WERI-Rb-1 (cell line): ENCODE measurements around the gene ACSBG1.

Experiments
- DNase-seq: peaks from one replicate; pipeline ENCODE4 v3.0.0-alpha.2; 2020
- H3K27ac ChIP-seq: fragments of 250-450 bp; sonication (Bioruptor Pico); 2 replicates; pipeline ENCODE4 v1.5.1; 2020; ENCODE audit warnings: mild to moderate bottlenecking, moderate library complexity
- H3K27me3 ChIP-seq: fragments of 250-450 bp; sonication (Bioruptor Pico); 2 replicates; pipeline ENCODE4 v1.5.1; 2021; ENCODE audit warnings: mild to moderate bottlenecking, low read depth, moderate library complexity; ENCODE audit not compliant: insufficient read depth, severe bottlenecking
- H3K36me3 ChIP-seq: fragments of 250-450 bp; sonication (Bioruptor Pico); 2 replicates; pipeline ENCODE4 v1.5.1; 2020; ENCODE audit warnings: mild to moderate bottlenecking, moderate library complexity
- H3K4me3 ChIP-seq: 2 replicates; pipeline ENCODE4 v1.5.1; 2011; ENCODE audit warnings: low read depth, mild to moderate bottlenecking, control low read depth, low read length
- H3K9me3 ChIP-seq: fragments of 250-450 bp; sonication (Bioruptor Pico); 2 replicates; pipeline ENCODE4 v1.5.1; 2021; ENCODE audit warnings: mild to moderate bottlenecking, moderate library complexity; ENCODE audit not compliant: severe bottlenecking
- CTCF ChIP-seq: IDR thresholded peaks from 2 replicates; pipeline ENCODE4 v1.5.1; 2011; ENCODE audit warnings: low read depth, mild to moderate bottlenecking, control low read depth, inconsistent platforms, low read length

Gene ACSBG1

GRCh38 chr15:78209646-78210348, 24.6 kb downstream of the ACSBG1 start:
- no peak for DNase-seq
- no peak overlapping the region for H3K4me3 ChIP-seq
- no peaks in the 10 kb centered on the region for H3K27me3 ChIP-seq
- H3K27ac ChIP-seq = no peak overlapping the region
- H3K9me3 ChIP-seq = no peaks in the 10 kb centered on the region
- no peaks in the 10 kb centered on the region for H3K36me3 ChIP-seq
- no peak for TF ChIP-seq CTCF

GRCh38 chr15:78208887-78209645, 25.3 kb downstream of the ACSBG1 start:
- DNase-seq = no peak
- H3K9me3 ChIP-seq = no peaks in the 10 kb centered on the region
- H3K36me3 ChIP-seq = no peaks in the 10 kb centered on the region
- TF ChIP-seq CTCF = no peak
- H3K27me3 ChIP-seq = no peaks in the 10 kb centered on the region
- no peak overlapping the region for H3K27ac ChIP-seq
- no peak overlapping the region for H3K4me3 ChIP-seq

- no peak for DNase-seq
Measured at GRCh38 chr15:78208341-78208844, 26.0 kb downstream of the ACSBG1 start.

GRCh38 chr15:78207641-78208340, 26.6 kb downstream of the ACSBG1 start:
- Histone ChIP-seq H3K4me3 (no peak overlapping the region), H3K27ac (no peak overlapping the region), H3K27me3 (no peaks in the 10 kb centered on the region), H3K9me3 (no peaks in the 10 kb centered on the region), H3K36me3 (no peaks in the 10 kb centered on the region)
- no peak for DNase-seq
- no peak for TF ChIP-seq CTCF

More at GRCh38 chr15:78208341-78208844, 26.0 kb downstream of the ACSBG1 start:
- no peak for TF ChIP-seq CTCF
- Histone ChIP-seq H3K27ac (no peak overlapping the region), H3K4me3 (no peak overlapping the region), H3K36me3 (no peaks in the 10 kb centered on the region), H3K27me3 (no peaks in the 10 kb centered on the region), H3K9me3 (no peaks in the 10 kb centered on the region)

GRCh38 chr15:78207110-78207458, 27.3 kb downstream of the ACSBG1 start:
- no peak for DNase-seq
- no peak for TF ChIP-seq CTCF
- Histone ChIP-seq H3K4me3 (no peak overlapping the region), H3K27me3 (no peaks in the 10 kb centered on the region), H3K27ac (peak overlapping the region; percentile 7; the same call in 1 of the 2 replicates), H3K36me3 (no peaks in the 10 kb centered on the region), H3K9me3 (no peaks in the 10 kb centered on the region)
